GM12878 (cell line): Measurements from ENCODE around the gene DLL1. TPM values are rescaled to one million over a fixed set of nuclear protein-coding genes. Genes with fewer than 3 reads are reported as not detected.

Experiments used
- ATAC-seq: fragments of 200-7000 bp; cut with Tn5 transposase; 3 replicates; pipeline ENCODE4 v1.9.1; 2020; ENCODE audit warnings: mild to moderate bottlenecking, moderate library complexity
- BruUV-seq: library from RNA; stranded (reverse); fragments of 400-500 nt; replicated peaks from 2 replicates; lab custom pipeline; 2021; lab: Mats Ljungman, UMichigan
- CTCF ChIA-PET: fragments of 300-600 bp; sonication (Branson Sonifier 250); formaldehyde crosslinking; extraction: SDS; loops from one replicate; lab custom pipeline; 2021; ENCODE audit warnings: inconsistent platforms; lab: Yijun Ruan, JAX
- POLR2A ChIA-PET: fragments of 350-600 bp; formaldehyde crosslinking; extraction: SDS; loops from one replicate; lab custom pipeline; 2021; ENCODE audit warnings: inconsistent platforms; lab: Charles Lee
- RAD21 ChIA-PET: fragments of 300-600 bp; sonication (Branson Sonifier 250); formaldehyde crosslinking; loops from one replicate; lab custom pipeline; 2023; ENCODE audit warnings: antibody characterized with exemption; ENCODE audit not compliant: unreplicated experiment; lab: Charles Lee
- SMC1A ChIA-PET: fragments of 300-600 bp; sonication (Branson Sonifier 250); formaldehyde crosslinking; loops from one replicate; lab custom pipeline; 2023; ENCODE audit not compliant: unreplicated experiment, uncharacterized antibody; lab: Charles Lee
- DNase-seq: peaks from one replicate; pipeline ENCODE4 v3.0.0-alpha.2; 2011; ENCODE audit warnings: low read depth, low spot score
- FAIRE-seq: peaks from 3 replicates; lab custom pipeline; 2011; peaks lifted over from hg19 to GRCh38; lab: Jason Lieb, UNC
- H2AFZ ChIP-seq: 2 replicates; pipeline ENCODE4 v1.6.0; 2011; ENCODE audit warnings: low read depth, low read length, control low read depth; ENCODE audit not compliant: control insufficient read depth
- H3K27ac ChIP-seq: 2 replicates; pipeline ENCODE4 v1.5.1; 2011; ENCODE audit warnings: control low read depth; ENCODE audit not compliant: control insufficient read depth, insufficient read depth
- H3K27me3 ChIP-seq, 2 experiments: replicated peaks in 1 of 2; 2 replicates each; pipeline versions ENCODE4 v1.6.0 to v1.6.1; 2011; ENCODE audit warnings: low read length in 1 of 2; ENCODE audit not compliant: control insufficient read depth in 2 of 2, insufficient read depth in 2 of 2
- H3K36me3 ChIP-seq, 2 experiments: 2 replicates each; pipeline ENCODE4 v1.5.1; 2011; ENCODE audit warnings: low read length in 1 of 2; ENCODE audit not compliant: control insufficient read depth in 2 of 2, insufficient read depth in 2 of 2
- H3K4me1 ChIP-seq: 2 replicates; pipeline ENCODE4 v1.6.1; 2011; ENCODE audit warnings: mild to moderate bottlenecking, low read length, moderate library complexity, mixed read lengths; ENCODE audit not compliant: control insufficient read depth, insufficient read depth
- H3K4me2 ChIP-seq: 2 replicates; pipeline ENCODE4 v1.6.0; 2011; ENCODE audit warnings: control low read depth; ENCODE audit not compliant: control insufficient read depth, insufficient read depth
- H3K4me3 ChIP-seq: fragments of 200-600 bp; sonication (generic); 2 replicates; pipeline ENCODE4 v1.5.1; 2016
- H3K79me2 ChIP-seq: 2 replicates; pipeline ENCODE4 v1.6.0; 2011; ENCODE audit warnings: low read length; ENCODE audit not compliant: control insufficient read depth, insufficient read depth
- H3K9ac ChIP-seq: 2 replicates; pipeline ENCODE4 v1.8.0; 2011; ENCODE audit warnings: low read length, control low read depth, mixed read lengths; ENCODE audit not compliant: control insufficient read depth, insufficient read depth
- H3K9me3 ChIP-seq: replicated peaks from 3 replicates; pipeline ENCODE4 v1.5.1; 2011; ENCODE audit warnings: mild to moderate bottlenecking, low read length; ENCODE audit not compliant: control insufficient read depth, insufficient read depth
- H4K20me1 ChIP-seq: 2 replicates; pipeline ENCODE4 v1.6.0; 2011; ENCODE audit not compliant: control insufficient read depth, insufficient read depth
- BCL11A ChIP-seq: IDR thresholded peaks from 2 replicates; pipeline ENCODE4 v1.6.1; 2011; ENCODE audit warnings: low read depth, low read length
- CBX3 ChIP-seq: fragments of 200-600 bp; sonication (generic); IDR thresholded peaks from 2 replicates; pipeline ENCODE4 v1.6.1; 2016; ENCODE audit warnings: low read depth, borderline replicate concordance
- CREB1 ChIP-seq: IDR thresholded peaks from 2 replicates; pipeline ENCODE4 v1.6.1; 2012; ENCODE audit warnings: low read depth, mild to moderate bottlenecking, inconsistent platforms
- FOXM1 ChIP-seq: IDR thresholded peaks from 2 replicates; pipeline ENCODE4 v1.6.1; 2012; ENCODE audit warnings: low read depth, mild to moderate bottlenecking, inconsistent platforms, low read length, moderate library complexity
- KLF5 ChIP-seq: fragments of 450-650 bp; IDR thresholded peaks from 2 replicates; pipeline ENCODE4 v1.6.1; 2014; ENCODE audit warnings: mild to moderate bottlenecking; ENCODE audit not compliant: partially characterized antibody
- LARP7 ChIP-seq: fragments of 450-650 bp; IDR thresholded peaks from 2 replicates; pipeline ENCODE4 v1.6.1; 2017; ENCODE audit warnings: mild to moderate bottlenecking
- MYC ChIP-seq: IDR thresholded peaks from 2 replicates; pipeline ENCODE4 v1.6.1; 2011; ENCODE audit warnings: mild to moderate bottlenecking, low read length, moderate library complexity, inconsistent platforms; ENCODE audit not compliant: insufficient read depth, insufficient replicate concordance, insufficient read length, severe bottlenecking
- NR2F1 ChIP-seq: fragments of 450-650 bp; conservative IDR thresholded peaks from 2 replicates; pipeline ENCODE4 v1.6.1; 2017; ENCODE audit warnings: mild to moderate bottlenecking
- POLR2AphosphoS2 ChIP-seq: IDR thresholded peaks from 2 replicates; pipeline ENCODE4 v1.6.1; 2011; ENCODE audit warnings: low read depth, mild to moderate bottlenecking, low read length, improper control_type of control experiment, moderate library complexity
- WGBS: methylation state at CpG from one replicate; pipeline ENCODE4 v1.1.6; 2016; ENCODE audit warnings: low lambda C conversion rate; ENCODE audit not compliant: insufficient replicate concordance, insufficient coverage; ENCODE audit errors: missing lambda C conversion rate; 5-methylcytosine and 5-hydroxymethylcytosine counted together
- in situ Hi-C: fragments of 300-500 bp; cut with MboI; formaldehyde crosslinking; loops from 9 replicates; pipeline ENCODE4 v1.14.3; 2018; ENCODE audit warnings: mixed read lengths
- intact Hi-C: fragments of 100-400 bp; cut with micrococcal nuclease; formaldehyde crosslinking; loops from one replicate; pipeline ENCODE4 v1.14.2; 2022; ENCODE audit not compliant: unreplicated experiment
- polyA plus RNA-seq, 11 experiments: library from polyadenylated mRNA; depleted of rRNA in 4 of 11; unstranded in 6 of 11; stranded (reverse) in 5 of 11; fragments of >200 nt; fragmentation: Nextera tagmentation in 4 of 11; fragmentation: Illumina TruSeq in 1 of 11; extraction: Ambion mirVana in 4 of 11; extraction: Trizol in 1 of 11; gene quantifications; 1 replicate in 1 of 11; 2 replicates in 10 of 11; pipeline versions ENCODE4 v1.2.1 to v1.2.3, GENCODE V29; 2011 to 2016; ENCODE audit warnings: inconsistent platforms in 2 of 11, missing spikeins in 2 of 11, low read depth in 1 of 11
- total RNA-seq, 4 experiments: library from RNA; depleted of rRNA in 3 of 4; stranded (reverse); fragments of >200 nt in 3 of 4; fragmentation: Illumina TruSeq in 1 of 4; extraction: Trizol in 1 of 4; gene quantifications; 2 replicates each; pipeline versions ENCODE4 v1.2.1 to v1.2.3, GENCODE V29; 2013 to 2021
- TF ChIP-seq, protein P1 (sequence below): IDR thresholded peaks from 2 replicates; pipeline ENCODE4 v1.6.1; 2012; ENCODE audit warnings: low read depth, low read length, improper control_type of control experiment
- TF ChIP-seq, protein P2 (sequence below): fragments of 450-650 bp; IDR thresholded peaks from 2 replicates; pipeline ENCODE4 v1.6.1; 2018; ENCODE audit warnings: borderline replicate concordance, mild to moderate bottlenecking; ENCODE audit not compliant: partially characterized antibody
- TF ChIP-seq, protein P3 (sequence below), 3 experiments: IDR thresholded peaks in 2 of 3; conservative IDR thresholded peaks in 1 of 3; 2 replicates each; pipeline ENCODE4 v1.5.1; 2011; ENCODE audit warnings: low read depth in 3 of 3, low read length in 3 of 3, mild to moderate bottlenecking in 3 of 3, control low read depth in 2 of 3, moderate library complexity in 2 of 3, inconsistent platforms in 1 of 3, mixed read lengths in 1 of 3; ENCODE audit not compliant: control insufficient read depth in 2 of 3, insufficient read depth in 1 of 3; ENCODE audit errors: extremely low read depth in 1 of 3
- TF ChIP-seq, protein P4 (sequence below): fragments of 450-650 bp; IDR thresholded peaks from 2 replicates; pipeline ENCODE4 v1.6.1; 2016; ENCODE audit warnings: mild to moderate bottlenecking, moderate library complexity, borderline replicate concordance

Gene DLL1
- total and polyA plus RNA-seq, 10 of the 15 experiments (the other 5 are each of a cell fraction or from before 2014, with no cell fraction given), result 0.02 to 0.80 (median 0.19) TPM

DNA sequence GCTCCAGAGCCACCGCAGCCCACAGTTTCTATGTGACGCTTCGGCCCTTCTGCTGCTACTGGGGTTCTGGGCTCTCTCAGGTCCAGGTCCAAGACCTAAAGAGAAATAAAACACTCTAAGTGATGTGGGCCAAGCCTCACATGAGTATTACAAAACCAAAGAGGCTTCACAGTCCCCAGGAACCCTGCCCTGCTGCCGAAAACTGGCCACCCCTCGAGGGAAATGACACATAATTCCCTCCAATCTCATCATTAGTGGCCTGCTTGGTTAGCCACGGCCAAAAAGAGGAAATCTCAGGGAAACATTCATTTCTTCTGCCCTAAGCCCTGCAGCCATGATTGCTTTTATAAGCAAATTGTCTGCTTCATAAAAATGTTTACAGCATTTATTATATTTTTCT is 32.5 kb downstream of the DLL1 start:
- ATAC-seq (no peak), DNase-seq (no peak), FAIRE-seq (no peak)
- no TSS peak for BruUV-seq
- SMC1A ChIA-PET, result no interaction called here
- no peaks in the 10 kb centered on the region for H3K9me3 ChIP-seq
- POLR2A ChIA-PET, result no interaction called here
- intact Hi-C loops (no loop called here), in situ Hi-C loops (no loop called here)
- no peaks in the 10 kb centered on the region for H3K36me3 ChIP-seq
- H3K9ac ChIP-seq, result no peak overlapping the region
- no peak overlapping the region for H3K27ac ChIP-seq
- 42% methylated on average over 6 of the region's 6 CpGs for WGBS
- H2AFZ ChIP-seq, result no peak overlapping the region
- H3K27me3 ChIP-seq, result no peaks in the 10 kb centered on the region; a peak in 1 of 4 replicates
- CTCF ChIA-PET, result no interaction called here
- H4K20me1 ChIP-seq, result no peaks in the 10 kb centered on the region
- no peaks in the 10 kb centered on the region for H3K4me1 ChIP-seq
- RAD21 ChIA-PET, result no interaction called here
- no peak overlapping the region for H3K4me3 ChIP-seq
- no peaks in the 10 kb centered on the region for H3K79me2 ChIP-seq
- no peak overlapping the region for H3K4me2 ChIP-seq
- TF ChIP-seq, protein P1, sequence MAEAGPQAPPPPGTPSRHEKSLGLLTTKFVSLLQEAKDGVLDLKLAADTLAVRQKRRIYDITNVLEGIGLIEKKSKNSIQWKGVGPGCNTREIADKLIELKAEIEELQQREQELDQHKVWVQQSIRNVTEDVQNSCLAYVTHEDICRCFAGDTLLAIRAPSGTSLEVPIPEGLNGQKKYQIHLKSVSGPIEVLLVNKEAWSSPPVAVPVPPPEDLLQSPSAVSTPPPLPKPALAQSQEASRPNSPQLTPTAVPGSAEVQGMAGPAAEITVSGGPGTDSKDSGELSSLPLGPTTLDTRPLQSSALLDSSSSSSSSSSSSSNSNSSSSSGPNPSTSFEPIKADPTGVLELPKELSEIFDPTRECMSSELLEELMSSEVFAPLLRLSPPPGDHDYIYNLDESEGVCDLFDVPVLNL, result no peak
- TF ChIP-seq KLF5 (no peak), BCL11A (no peak), CBX3 (no peak), CREB1 (no peak), LARP7 (no peak), NR2F1 (no peak), FOXM1 (no peak), MYC (no peak), POLR2AphosphoS2 (no peak)
- TF ChIP-seq, protein P2, sequence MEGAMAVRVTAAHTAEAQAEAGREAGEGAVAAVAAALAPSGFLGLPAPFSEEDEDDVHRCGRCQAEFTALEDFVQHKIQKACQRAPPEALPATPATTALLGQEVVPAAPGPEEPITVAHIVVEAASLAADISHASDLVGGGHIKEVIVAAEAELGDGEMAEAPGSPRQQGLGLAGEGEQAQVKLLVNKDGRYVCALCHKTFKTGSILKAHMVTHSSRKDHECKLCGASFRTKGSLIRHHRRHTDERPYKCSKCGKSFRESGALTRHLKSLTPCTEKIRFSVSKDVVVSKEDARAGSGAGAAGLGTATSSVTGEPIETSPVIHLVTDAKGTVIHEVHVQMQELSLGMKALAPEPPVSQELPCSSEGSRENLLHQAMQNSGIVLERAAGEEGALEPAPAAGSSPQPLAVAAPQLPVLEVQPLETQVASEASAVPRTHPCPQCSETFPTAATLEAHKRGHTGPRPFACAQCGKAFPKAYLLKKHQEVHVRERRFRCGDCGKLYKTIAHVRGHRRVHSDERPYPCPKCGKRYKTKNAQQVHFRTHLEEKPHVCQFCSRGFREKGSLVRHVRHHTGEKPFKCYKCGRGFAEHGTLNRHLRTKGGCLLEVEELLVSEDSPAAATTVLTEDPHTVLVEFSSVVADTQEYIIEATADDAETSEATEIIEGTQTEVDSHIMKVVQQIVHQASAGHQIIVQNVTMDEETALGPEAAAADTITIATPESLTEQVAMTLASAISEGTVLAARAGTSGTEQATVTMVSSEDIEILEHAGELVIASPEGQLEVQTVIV, result no peak
- TF ChIP-seq, protein P3, sequence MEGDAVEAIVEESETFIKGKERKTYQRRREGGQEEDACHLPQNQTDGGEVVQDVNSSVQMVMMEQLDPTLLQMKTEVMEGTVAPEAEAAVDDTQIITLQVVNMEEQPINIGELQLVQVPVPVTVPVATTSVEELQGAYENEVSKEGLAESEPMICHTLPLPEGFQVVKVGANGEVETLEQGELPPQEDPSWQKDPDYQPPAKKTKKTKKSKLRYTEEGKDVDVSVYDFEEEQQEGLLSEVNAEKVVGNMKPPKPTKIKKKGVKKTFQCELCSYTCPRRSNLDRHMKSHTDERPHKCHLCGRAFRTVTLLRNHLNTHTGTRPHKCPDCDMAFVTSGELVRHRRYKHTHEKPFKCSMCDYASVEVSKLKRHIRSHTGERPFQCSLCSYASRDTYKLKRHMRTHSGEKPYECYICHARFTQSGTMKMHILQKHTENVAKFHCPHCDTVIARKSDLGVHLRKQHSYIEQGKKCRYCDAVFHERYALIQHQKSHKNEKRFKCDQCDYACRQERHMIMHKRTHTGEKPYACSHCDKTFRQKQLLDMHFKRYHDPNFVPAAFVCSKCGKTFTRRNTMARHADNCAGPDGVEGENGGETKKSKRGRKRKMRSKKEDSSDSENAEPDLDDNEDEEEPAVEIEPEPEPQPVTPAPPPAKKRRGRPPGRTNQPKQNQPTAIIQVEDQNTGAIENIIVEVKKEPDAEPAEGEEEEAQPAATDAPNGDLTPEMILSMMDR (IDR thresholded peaks at IDR 0.05 in 2 of 3, conservative IDR thresholded peaks at IDR 0.05 in 1 of 3; ENCODE audit: control insufficient read depth in 2 of 3, extremely low read depth in 1 of 3, insufficient read depth in 1 of 3, low read depth in 3 of 3, low read length in 3 of 3), result no peak
- TF ChIP-seq, protein P4, sequence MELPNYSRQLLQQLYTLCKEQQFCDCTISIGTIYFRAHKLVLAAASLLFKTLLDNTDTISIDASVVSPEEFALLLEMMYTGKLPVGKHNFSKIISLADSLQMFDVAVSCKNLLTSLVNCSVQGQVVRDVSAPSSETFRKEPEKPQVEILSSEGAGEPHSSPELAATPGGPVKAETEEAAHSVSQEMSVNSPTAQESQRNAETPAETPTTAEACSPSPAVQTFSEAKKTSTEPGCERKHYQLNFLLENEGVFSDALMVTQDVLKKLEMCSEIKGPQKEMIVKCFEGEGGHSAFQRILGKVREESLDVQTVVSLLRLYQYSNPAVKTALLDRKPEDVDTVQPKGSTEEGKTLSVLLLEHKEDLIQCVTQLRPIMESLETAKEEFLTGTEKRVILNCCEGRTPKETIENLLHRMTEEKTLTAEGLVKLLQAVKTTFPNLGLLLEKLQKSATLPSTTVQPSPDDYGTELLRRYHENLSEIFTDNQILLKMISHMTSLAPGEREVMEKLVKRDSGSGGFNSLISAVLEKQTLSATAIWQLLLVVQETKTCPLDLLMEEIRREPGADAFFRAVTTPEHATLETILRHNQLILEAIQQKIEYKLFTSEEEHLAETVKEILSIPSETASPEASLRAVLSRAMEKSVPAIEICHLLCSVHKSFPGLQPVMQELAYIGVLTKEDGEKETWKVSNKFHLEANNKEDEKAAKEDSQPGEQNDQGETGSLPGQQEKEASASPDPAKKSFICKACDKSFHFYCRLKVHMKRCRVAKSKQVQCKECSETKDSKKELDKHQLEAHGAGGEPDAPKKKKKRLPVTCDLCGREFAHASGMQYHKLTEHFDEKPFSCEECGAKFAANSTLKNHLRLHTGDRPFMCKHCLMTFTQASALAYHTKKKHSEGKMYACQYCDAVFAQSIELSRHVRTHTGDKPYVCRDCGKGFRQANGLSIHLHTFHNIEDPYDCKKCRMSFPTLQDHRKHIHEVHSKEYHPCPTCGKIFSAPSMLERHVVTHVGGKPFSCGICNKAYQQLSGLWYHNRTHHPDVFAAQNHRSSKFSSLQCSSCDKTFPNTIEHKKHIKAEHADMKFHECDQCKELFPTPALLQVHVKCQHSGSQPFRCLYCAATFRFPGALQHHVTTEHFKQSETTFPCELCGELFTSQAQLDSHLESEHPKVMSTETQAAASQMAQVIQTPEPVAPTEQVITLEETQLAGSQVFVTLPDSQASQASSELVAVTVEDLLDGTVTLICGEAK, result no peak
